ENCODE data around the gene MT2A.

MT2A gene

DNA sequence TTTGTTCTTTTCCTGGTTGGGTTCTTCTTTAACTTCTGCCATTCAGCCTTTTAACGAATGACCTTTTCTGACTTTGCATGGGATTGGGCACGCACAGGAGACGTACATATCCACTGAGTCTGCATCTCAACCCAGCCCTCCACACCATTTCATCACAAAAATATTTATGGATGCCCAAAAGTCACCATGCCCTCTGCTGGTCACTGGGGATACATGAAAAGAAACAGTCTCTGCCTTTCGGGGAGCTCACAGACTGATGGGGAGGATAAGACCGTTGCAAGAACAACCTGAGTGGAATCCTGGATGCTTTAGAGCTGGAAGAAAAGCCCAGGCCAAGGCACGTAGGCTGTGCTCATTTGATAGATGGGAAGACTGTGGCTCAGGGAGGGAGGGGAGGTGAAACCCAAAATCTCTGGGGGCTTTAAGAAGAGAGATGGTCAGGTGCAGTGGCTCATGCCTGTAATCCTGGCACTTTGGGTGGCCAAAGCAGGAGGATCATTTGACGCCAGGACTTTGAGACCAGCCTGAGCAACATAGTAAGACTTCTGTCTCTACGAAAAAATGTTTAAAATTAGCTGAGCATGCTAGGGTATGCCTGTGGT lies 7.9 kb upstream of the MT2A start:
- DNase-seq: peak; percentile 68

DNA sequence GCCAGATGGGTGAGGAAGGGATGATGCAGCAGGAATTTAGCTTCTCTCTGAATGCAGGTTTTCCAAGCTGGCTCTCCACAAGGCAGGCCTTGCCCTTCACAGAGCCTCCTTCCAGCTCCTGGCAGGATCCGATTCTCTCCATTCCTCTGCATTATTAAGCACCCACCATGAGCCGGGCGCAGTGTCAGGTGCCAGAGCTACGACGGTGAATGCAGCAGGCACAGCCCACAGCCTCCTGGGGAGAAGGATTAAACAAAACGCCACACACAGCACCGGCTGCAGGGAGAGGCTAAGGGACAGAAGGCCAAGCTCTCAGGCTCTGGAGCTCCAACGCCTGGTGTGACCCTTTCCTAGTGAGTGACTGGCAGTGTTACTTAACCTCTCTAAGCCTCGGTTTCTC lies 7.1 kb upstream of the MT2A start:
- DNase-seq: no peak

DNA sequence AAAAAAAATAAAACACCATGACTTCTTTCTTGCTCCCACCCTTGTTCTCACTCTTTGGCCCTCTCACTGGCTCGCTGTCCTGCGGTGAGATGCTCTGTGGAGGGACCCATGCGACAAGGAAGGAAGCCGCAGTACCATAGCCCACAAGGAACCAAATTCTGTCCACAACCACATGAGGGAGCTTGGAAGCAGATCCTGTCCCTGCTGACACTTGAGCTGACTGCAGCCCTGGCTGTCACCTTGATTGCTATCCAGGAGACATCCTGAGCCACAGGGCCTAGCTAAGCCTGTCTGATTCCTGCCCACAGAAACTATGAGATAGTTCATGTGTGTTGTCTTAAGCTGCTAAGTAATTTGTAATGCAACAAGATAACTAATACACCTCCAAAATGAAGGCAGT lies 4.8 kb upstream of the MT2A start:
- DNase-seq: peak; percentile 60

DNA sequence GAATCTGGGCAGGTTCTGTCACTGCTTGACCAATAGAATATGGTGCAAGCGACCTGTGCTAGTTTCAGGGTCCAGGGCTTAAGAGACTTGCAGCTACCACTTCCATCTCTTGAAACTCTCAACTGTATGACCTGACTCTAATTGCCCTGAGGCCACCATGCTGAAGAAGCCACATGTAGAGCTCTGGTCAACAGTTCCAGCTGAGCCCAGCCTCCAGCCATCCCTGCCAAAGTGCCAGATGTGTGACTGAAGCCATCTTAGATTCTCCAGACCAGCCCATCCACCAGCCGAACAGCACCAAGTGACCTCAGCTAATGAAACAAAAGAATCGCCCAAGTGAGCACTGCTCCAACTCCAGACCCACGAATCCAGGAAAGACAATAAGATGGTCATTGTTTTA lies 3.4 kb upstream of the MT2A start:
- no peak for DNase-seq

DNA sequence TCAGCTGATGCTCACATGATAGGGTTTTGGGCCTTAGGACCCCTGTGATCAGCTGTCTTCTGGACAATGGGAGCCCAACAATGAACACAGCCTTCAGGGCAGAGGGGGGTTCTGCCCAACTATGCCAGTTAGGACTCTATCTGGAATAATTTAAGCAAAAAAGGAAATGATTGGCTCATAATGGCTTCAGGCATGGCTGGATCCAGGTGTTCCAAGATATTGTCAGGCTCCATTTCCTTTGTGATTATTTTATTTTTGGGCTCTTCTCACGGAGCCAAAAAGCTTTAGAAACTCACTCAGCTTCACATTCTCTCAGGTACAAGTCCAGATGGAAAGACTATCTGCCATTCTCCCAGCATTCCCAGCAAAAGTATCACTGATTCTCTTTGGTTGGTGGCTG lies 2.9 kb upstream of the MT2A start:
- no peak for DNase-seq

DNA sequence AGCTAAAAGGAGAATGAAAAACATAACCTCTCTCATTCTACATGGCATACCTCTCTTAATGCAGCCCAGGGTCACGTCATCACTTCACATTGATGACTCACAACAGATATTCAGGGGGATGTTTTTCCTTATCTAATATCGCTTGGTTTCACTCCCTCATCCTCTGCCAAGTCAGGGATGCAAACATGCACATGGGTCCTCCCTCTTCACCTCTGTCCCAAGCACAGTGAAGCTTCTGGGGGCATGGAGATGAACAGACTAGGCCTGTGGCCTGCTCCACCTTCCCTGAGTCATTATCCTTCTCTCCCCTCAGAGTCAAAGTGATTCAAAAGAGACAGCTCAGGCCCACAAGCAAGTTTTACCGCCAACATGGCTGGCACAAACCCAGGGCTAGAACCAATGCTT lies 2.3 kb upstream of the MT2A start:
- DNase-seq: peak; percentile 68

DNA sequence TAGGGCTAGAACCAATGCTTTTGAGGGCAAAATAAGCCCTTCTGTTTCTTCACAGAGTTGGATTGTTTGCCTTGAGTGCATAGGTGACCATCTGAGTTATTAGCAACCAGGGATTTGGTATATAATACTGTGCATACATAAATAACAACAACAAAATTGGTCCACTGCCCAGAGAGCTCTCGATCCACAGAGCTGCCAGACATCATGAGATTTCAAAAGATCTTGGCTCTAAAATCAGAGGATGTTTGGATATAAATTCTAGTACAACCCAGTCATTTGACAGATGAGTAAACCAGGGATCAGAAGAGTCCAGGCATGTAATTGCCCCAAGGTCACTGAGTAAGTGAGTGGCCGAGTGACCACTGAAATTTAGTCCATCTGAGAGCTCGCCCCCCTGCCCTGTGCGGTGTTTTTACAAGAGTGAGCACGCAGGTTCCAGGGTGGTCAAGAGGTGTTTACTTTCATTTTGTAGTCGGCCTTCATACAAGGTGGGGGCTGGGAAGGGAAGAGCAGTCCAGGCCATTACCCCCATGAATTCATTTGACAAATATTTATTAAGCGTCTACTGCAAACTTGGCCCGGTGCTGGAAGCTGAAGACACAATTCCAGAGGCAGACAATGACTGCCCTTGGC lies 1.8 kb upstream of the MT2A start:
- peak; percentile 40 for DNase-seq

DNA sequence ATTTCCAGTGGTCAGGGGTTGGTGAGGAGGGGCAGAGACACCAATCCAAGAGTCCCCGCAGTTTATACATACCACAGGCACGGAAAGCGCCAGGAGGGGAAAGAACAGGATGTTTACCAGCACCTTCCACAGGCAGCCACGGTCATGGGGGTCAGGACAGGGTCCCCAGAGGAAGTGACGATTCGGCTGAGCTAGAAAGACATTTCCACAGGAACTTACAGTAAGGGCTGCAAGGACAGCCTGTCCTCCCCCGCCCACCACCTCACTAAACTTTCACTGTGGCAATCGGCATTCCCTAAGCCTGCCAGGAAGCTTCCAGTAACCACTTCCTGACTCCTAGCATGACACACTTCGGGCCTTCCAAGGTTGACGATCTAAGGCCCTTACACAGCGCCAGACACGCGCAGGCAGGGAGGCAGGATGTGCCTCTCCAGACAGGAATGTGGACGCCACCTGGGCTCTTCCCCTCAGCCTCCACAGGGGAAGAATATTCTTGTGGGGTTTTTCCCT lies 1.2 kb upstream of the MT2A start:
- DNase-seq: peak; percentile 97

DNA sequence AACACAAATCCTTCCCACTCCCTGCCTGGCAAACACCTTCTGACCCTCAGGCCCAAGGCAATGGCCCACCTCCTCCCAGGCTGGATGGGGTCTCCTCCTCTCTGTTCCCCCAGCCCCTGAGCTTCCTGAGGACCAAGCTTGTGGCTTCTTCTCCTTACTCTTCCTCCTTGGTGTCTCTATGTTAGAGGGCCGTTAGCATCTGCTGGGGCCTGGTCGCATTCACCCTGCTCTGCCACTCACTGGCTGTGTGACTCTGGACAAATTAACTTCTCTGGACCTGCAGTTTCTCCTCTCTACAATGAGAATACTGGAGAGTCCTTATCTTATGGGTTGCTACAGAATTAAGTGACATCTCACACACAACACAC lies 725 bp upstream of the MT2A start:
- DNase-seq: no peak

DNA sequence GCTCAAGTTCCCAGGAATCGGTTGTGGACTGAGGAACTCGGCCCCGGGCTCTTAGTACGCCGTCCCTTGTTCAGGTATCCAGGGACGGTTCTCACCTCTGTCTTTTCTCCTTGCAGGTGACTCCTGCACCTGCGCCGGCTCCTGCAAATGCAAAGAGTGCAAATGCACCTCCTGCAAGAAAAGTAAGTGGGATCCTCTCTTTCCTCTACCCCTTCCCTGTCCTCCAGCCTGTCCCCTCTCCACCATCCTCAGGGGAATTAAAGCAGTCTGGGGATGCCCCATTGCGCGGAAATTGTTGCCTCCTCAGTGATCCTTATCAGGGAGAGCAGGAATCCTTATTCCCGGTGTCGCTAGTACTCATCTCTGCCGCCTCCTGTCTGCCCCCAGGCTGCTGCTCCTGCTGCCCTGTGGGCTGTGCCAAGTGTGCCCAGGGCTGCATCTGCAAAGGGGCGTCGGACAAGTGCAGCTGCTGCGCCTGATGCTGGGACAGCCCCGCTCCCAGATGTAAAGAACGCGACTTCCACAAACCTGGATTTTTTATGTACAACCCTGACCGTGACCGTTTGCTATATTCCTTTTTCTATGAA lies 585 bp downstream of the MT2A start:
- DNase-seq: peak; percentile 19

DNA sequence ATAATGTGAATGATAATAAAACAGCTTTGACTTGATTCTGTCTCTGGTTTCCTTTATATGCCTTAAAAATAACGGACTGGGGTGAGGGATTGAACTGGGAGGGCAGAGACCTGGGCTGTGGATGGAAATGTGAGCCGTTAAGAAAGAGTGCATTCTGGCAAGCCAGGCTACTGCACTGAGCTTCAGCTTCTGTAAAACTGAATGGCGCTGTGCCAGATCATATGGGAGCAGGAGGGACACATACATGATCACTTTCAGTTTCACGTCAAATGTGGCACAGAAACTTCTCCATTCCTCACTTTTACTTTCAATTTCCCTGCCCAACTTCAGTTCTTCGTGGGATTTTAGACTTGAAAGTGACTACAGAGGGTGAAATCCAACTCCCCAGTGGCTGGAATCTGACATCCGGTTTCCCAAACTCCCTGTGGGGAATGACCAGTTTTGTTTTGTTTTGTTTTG lies 1.1 kb downstream of the MT2A start:
- DNase-seq: peak; percentile 93

DNA sequence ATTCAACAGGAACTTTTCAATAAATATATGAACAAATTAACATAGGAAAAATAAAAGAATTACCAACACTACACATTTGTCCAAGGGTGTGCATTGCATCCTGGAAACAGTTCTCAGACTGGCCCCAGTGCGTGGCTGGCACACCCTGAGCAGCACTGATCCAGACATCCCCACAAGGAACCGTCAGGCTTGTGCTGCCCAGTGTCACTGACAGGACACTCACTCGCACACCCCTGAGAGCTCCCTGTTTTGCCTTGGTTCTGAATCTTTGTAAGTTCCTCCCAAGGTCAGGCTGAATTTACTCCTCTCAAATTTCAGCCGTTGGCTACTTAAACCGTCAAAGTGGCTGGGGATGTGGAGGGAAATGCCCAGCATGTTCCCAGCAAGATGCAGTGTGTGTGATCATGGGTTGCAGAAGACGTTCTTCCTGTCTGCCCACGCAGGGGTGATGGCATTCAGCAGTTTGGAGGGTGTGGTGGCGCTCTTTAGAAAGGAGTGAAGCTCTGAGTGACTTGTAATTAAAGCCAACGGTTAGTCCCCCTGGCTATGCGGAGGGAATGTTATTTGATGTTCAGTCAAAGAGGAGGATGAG lies 1.7 kb downstream of the MT2A start:
- peak; percentile 83 for DNase-seq

DNA sequence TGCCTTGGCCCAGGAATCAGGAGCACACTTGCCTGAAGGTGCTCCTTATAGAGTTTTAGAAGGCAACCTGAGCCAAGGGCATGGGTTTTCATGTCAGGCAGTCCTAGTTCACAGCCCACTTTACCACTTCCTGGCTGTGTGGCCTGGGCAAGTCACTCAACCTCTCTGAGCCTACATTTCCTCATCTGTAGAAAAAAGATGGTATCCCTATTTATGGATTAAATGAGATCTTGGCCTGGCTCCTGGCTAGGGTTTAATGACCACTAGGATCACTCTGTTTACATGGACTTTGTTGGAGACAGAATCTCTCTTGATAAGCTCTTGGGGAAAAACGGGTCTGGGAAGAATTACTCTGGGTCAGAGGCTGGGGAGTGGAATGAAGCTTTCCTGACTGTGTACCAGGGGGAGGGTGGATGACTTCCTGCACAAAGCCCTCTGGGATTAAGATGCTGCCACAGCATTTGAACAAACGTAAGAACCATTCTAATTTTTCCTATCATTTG lies 2.3 kb downstream of the MT2A start:
- peak; percentile 55 for DNase-seq

DNA sequence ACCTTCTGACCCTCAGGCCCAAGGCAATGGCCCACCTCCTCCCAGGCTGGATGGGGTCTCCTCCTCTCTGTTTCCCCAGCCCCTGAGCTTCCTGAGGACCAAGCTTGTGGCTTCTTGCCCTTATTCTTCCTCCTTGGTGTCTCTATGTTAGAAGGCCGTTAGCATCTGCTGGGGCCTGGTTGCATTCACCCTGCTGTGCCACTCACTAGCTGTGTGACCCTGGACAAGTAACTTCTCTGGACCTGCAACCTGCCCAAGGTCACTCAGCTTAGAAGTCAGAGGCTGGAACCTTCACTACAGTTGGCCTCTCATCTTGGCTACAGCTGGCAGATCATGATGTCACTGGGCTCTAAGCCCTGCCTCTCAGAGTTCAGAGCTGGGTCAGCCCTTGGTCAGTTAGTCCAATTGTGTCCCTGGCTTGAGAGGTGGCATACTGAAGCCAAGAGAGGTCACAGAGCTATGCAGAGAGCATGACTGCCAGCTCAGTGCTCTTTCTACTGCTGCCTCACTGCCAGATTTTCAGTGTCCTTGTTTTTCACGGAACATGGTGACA lies 3.0 kb downstream of the MT2A start:
- DNase-seq: peak; percentile 19

DNA sequence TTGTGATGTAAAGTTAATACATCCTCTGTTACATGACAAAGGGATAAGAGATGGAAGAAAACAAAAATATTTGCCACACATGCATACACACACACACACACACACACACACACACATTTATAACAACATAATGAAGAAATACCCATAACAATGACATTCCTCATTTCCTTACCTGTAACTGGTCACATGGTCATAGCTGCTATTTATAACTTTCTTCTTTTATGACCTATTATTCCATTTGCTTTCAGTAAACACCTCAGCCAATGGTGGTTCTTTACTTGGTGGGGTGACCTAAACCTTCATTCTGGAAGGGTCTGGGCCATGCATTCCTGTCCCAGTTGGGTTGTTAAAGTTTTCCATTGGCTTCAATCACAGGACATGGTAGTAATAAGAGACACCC lies 5.3 kb downstream of the MT2A start:
- DNase-seq: no peak

DNA sequence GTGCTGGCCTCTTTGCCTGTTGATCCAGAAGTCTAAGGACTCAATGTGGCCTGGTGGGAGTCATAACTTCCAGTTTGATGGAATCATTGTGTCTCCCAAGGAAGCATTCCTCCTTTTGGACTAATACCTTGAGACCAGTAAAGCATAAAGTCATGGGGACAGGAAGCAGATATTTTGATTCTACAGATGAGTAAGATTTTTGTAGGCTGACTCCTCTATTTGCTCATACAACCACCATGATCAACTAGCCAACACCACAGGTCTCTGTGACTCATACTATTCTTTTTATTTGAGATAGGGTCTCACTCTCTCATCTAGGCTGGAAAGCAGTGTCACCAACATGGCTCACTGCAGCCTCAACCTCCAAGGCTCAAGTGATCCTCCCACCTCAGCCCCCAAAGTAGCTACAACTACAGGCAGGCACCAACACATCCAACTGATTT lies 6.2 kb downstream of the MT2A start:
- DNase-seq: peak; percentile 94

DNA sequence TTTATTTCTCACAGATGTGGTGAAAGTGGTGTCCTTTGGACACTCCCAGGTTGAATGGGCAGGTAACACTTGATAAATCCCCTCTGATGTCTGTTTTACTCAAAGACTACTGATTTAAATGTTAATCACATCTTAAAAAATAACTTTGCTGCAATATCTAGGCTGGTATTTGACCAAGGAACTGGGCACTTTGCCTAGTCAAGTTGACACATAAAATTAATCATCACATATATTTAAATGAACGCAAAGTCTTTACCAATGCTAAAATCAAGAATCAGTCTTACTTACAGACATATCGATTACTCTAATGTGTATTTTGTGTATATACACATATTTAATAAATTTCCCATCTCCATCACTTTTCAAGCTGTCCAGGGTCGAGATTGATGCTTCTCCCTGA lies 7.0 kb downstream of the MT2A start:
- DNase-seq: peak; percentile 73

DNA sequence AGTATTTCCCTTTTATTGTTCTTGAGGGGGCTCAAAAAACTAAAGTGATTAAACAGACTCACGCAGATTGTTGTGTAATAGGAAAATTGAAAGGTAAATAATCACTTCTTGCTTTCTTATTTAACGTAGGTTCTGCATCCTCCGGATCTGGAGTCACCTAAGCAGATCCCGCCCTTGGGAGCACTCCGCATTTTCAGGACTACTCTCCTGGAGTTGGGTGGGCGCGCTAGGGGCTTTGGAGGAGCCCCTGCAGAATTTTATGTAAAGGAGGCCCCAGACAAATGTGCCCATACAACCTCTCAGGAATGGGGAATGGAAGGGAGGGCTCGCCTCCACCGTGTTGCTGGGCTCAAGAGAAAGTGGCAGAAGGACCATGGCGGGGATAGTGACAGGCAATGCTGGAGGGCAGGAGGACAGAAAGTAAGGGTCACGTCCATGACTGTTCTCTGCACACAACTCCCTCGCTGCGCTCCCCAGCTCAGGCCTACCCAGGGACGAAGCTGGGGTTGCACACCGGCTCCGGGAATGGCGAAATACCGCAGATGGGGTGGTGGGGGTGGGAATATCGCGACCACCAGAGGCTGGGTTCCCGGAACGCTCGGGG lies 8.3 kb downstream of the MT2A start:
- DNase-seq: no peak

DNA sequence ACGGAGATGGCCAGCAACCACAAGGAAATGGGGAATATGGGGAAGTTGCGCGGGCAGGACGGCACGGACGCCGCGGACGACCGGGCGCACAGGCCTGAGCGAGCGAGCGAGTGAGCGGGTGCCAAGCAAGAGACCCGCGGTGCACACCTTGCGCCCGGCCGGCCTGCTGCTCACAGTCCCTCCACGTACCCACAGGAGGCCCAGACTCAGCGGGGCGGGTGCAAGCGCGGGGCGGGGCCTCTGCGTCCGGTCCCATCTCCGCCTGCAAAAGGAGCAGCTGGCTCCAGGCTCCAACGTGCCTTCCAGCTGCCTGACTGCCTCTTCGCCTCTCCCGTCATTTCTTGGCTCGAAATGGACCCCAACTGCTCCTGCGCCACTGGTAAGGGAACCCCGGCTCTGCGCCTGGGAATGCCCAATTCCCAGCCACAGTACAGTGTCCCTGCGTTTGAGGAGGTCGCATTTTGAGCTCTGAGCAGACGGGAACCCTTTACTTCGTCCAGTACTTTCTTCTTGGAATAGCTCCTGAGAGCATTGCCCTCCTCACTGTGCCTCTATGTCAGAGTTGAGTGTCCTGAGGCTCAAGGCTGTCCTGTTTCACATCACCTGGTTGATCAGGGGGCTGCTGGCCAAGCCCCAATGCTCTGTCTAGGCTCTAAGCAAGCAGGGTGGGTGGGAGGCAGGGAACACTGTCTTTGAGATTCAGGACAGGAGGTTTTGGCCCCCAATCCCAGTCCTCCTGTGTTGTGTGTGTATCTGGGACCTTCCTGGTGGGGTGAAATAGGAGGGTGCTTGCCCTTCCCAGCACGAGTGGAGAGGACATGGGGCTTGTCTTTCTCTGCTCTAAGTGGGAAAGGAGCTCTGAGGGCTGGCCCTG lies 9.1 kb downstream of the MT2A start:
- DNase-seq: peak; percentile 43

DNA sequence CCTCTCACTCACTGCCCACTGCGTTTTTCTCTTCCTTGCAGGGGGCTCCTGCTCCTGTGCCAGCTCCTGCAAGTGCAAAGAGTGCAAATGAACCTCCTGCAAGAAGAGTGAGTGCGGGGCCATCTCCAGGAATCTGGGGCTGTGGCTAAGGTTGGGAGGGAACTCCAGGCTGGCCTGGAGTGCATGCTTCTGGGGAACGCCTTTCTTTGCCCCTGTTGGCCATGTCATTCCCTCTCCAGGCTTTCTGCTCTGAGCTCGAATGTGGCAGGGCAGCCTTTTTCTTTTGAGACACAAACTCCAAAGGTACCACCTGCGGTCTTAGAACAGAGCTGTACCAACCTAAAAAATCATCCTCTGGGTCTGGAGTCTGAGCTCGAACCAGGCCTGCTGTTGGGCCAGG lies 9.8 kb downstream of the MT2A start:
- no peak for DNase-seq

DNA sequence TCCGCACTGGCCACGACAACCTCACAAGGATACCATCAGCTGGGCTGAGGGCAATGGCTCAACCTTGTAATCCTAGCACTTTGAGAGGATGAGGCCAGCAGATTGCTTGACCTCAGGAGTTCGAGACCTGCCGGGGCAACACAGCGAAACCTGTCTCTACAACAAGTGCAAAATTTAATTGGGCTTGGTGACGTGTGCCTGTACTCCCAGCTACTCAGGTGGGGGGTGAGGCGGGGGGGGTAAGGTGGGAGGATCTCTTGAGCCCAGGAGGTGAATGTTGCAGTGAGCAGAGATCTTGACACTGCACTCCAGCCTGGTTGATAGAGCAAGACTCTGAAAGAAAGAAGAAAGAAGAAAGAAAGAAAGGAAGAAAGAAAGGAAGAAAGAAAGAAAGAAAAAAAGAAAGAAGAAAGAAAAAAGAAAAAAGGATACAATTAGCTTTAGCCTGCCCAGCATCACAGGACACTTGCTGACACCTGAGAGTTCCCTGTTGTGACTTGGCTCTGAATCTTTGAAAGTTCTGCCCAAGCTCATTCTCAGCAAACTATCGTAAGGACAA lies 12.0 kb downstream of the MT2A start:
- DNase-seq: no peak

All from fibroblast of skin of back (primary cell).